K562 (cell line): ENCODE measurements around the gene QSOX2. TPM values are rescaled to one million over a fixed set of nuclear protein-coding genes. Genes with fewer than 3 reads are reported as not detected.

Experiments
- CEBPG ChIP-seq, 3 experiments: fragments of 200-800 bp in 1 of 3; sonication (Bioruptor generic) in 1 of 3; sonication (generic) in 1 of 3; formaldehyde crosslinking in 1 of 3; IDR thresholded peaks in 2 of 3; conservative IDR thresholded peaks in 1 of 3; 2 replicates each; pipeline versions ENCODE4 v1.6.1 to v1.8.0; 2016 to 2022; ENCODE audit warnings: missing compliant biosample characterization in 2 of 3, missing genetic modification characterization in 2 of 3, mild to moderate bottlenecking in 1 of 3, missing genetic modification reagents in 1 of 3
- EZH2 ChIP-seq: IDR thresholded peaks from 2 replicates; pipeline ENCODE4 v1.6.1; 2012; ENCODE audit warnings: low read depth, mild to moderate bottlenecking, inconsistent platforms, low read length, borderline replicate concordance
- GTF2A2 ChIP-seq: IDR thresholded peaks from 2 replicates; pipeline ENCODE4 v1.6.1; 2016; ENCODE audit warnings: mild to moderate bottlenecking, missing genetic modification characterization, missing compliant biosample characterization
- MAZ ChIP-seq, 2 experiments: fragments of 450-650 bp in 1 of 2; sonication (generic) in 1 of 2; formaldehyde crosslinking; IDR thresholded peaks in 1 of 2; conservative IDR thresholded peaks in 1 of 2; 2 replicates each; pipeline versions ENCODE4 v1.4.0 to v1.5.0; 2020; ENCODE audit warnings: mild to moderate bottlenecking in 1 of 2, missing genetic modification reagents in 1 of 2
- NRF1 ChIP-seq, 2 experiments: fragments of 450-650 bp; IDR thresholded peaks in 1 of 2; conservative IDR thresholded peaks in 1 of 2; 2 replicates each; pipeline ENCODE4 v1.6.1; 2014; ENCODE audit warnings: mild to moderate bottlenecking in 2 of 2
- RNF2 ChIP-seq: sonication (generic); IDR thresholded peaks from 2 replicates; pipeline ENCODE4 v1.6.1; 2016
- SAP30 ChIP-seq: fragments of 200-600 bp; sonication (generic); IDR thresholded peaks from 2 replicates; pipeline ENCODE4 v1.6.1; 2012; ENCODE audit warnings: borderline replicate concordance, low read depth, mild to moderate bottlenecking, moderate library complexity, low read length, control low read depth, inconsistent platforms; ENCODE audit not compliant: insufficient read depth, poor library complexity, severe bottlenecking
- ZNF133 ChIP-seq: fragments of 250-450 bp; sonication (Bioruptor Pico); IDR thresholded peaks from 2 replicates; pipeline ENCODE4 v1.4.0; 2020; ENCODE audit warnings: mild to moderate bottlenecking
- ZNF766 ChIP-seq: fragments of 200-800 bp; sonication (Bioruptor generic); conservative IDR thresholded peaks from 2 replicates; pipeline ENCODE4 v1.6.1; 2016; ENCODE audit warnings: missing genetic modification characterization, missing compliant biosample characterization
- polyA plus RNA-seq, 8 experiments: library from polyadenylated mRNA; depleted of rRNA in 4 of 8; stranded (reverse) in 5 of 8; unstranded in 3 of 8; fragments of >200 nt; fragmentation: Nextera tagmentation in 2 of 8; fragmentation: Illumina TruSeq in 1 of 8; extraction: Ambion mirVana in 2 of 8; extraction: Trizol in 1 of 8; gene quantifications; 2 replicates each; pipeline versions ENCODE4 v1.2.1 to v1.2.3, GENCODE V29; 2011 to 2014; ENCODE audit warnings: inconsistent platforms in 1 of 8, missing spikeins in 1 of 8
- total RNA-seq, 7 experiments: library from RNA; depleted of rRNA in 6 of 7; stranded (reverse); fragments of >200 nt in 6 of 7; fragmentation: Illumina TruSeq in 2 of 7; extraction: Trizol in 2 of 7; gene quantifications; 2 replicates each; pipeline versions ENCODE4 v1.2.1 to v1.2.3, GENCODE V29; 2011 to 2021; ENCODE audit warnings: low replicate concordance in 1 of 7
- TF ChIP-seq, protein P1 (sequence below): fragments of 250-450 bp; sonication (Bioruptor Pico); IDR thresholded peaks from 2 replicates; pipeline ENCODE4 v1.4.0; 2020
- TF ChIP-seq, protein P2 (sequence below): sonication (generic); formaldehyde crosslinking; IDR thresholded peaks from 2 replicates; pipeline ENCODE4 v1.8.1; 2023; ENCODE audit warnings: mild to moderate bottlenecking, missing genetic modification reagents
- TF ChIP-seq, protein P3 (sequence below): sonication (generic); formaldehyde crosslinking; IDR thresholded peaks from 2 replicates; pipeline ENCODE4 v1.8.1; 2022; ENCODE audit warnings: missing genetic modification reagents
- TF ChIP-seq, protein P4 (sequence below): fragments of 250-450 bp; sonication (Bioruptor Pico); IDR thresholded peaks from 2 replicates; pipeline ENCODE4 v1.4.0; 2020; ENCODE audit warnings: mild to moderate bottlenecking

Gene QSOX2
- total and polyA plus RNA-seq, 9 of the 15 experiments (the other 6 are each of a cell fraction or from before 2014, with no cell fraction given) = 0.51 to 23.7 (median 12.7) TPM

DNA sequence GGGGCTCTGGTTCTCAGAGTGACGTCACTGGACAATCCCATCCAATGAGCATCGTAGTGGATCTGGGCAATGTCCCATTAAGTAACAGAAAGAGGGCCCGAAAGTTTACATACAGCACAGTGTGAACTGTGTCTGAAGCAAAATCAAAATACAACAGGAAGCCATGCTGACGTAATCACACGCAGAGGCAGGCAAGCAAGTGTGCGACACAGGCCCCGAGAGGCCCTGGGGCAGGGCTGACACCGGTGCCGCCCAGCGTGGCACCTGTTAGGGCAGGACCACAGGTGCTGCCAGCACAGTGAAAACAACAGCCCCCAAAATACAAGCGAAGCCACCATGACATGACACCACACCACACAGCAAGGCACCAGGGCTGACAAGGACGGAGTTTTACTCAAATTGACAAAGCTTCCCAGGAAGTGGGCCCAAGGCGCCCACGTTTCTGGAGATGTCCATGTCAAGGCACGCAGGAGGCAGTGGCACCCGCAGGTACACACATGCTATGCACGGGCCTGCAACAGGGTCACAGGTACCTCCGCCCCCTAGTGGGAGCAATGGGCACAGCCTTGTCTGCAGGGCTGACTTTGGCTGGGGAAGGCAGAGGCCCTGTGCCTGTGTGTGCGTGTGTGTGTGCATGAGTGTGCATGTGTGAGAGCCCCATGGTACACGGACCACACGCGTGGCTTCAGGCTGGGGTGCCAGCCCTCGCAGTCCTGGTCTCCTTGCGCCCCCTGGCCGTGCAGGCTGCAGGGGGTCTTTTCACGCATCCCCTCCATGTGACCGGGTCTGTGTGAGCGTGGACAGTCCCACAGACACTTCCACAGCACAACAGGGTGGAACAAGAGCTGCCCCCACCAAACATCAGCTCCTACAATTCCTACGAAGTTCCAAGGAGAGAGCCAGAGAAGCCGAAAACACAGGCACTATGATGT, 19.6 kb downstream of the QSOX2 start (continued):
- TF ChIP-seq, protein P1, sequence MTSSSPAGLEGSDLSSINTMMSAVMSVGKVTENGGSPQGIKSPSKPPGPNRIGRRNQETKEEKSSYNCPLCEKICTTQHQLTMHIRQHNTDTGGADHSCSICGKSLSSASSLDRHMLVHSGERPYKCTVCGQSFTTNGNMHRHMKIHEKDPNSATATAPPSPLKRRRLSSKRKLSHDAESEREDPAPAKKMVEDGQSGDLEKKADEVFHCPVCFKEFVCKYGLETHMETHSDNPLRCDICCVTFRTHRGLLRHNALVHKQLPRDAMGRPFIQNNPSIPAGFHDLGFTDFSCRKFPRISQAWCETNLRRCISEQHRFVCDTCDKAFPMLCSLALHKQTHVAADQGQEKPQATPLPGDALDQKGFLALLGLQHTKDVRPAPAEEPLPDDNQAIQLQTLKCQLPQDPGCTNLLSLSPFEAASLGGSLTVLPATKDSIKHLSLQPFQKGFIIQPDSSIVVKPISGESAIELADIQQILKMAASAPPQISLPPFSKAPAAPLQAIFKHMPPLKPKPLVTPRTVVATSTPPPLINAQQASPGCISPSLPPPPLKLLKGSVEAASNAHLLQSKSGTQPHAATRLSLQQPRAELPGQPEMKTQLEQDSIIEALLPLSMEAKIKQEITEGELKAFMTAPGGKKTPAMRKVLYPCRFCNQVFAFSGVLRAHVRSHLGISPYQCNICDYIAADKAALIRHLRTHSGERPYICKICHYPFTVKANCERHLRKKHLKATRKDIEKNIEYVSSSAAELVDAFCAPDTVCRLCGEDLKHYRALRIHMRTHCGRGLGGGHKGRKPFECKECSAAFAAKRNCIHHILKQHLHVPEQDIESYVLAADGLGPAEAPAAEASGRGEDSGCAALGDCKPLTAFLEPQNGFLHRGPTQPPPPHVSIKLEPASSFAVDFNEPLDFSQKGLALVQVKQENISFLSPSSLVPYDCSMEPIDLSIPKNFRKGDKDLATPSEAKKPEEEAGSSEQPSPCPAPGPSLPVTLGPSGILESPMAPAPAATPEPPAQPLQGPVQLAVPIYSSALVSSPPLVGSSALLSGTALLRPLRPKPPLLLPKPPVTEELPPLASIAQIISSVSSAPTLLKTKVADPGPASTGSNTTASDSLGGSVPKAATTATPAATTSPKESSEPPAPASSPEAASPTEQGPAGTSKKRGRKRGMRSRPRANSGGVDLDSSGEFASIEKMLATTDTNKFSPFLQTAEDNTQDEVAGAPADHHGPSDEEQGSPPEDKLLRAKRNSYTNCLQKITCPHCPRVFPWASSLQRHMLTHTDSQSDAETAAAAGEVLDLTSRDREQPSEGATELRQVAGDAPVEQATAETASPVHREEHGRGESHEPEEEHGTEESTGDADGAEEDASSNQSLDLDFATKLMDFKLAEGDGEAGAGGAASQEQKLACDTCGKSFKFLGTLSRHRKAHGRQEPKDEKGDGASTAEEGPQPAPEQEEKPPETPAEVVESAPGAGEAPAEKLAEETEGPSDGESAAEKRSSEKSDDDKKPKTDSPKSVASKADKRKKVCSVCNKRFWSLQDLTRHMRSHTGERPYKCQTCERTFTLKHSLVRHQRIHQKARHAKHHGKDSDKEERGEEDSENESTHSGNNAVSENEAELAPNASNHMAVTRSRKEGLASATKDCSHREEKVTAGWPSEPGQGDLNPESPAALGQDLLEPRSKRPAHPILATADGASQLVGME = peak; percentile 86
- TF ChIP-seq EZH2 (no peak), ZNF133 (0 out of 2 replicates have a peak, but pooled peaks have one; percentile 37), ZNF766 (CRISPR knock-in tag) (0 out of 2 replicates have a peak, but pooled peaks have one; percentile 27), CEBPG (CRISPR knock-in tag; IDR thresholded peaks at IDR 0.05) (0 out of 2 replicates have a peak, but pooled peaks have one; percentile 16), CEBPG (tag; conservative IDR thresholded peaks at IDR 0.05 in 1 of 2, IDR thresholded peaks at IDR 0.05 in 1 of 2) (no peak), GTF2A2 (tag) (no peak), RNF2 (no peak), SAP30 (no peak), MAZ (CRISPR knock-in tag; conservative IDR thresholded peaks at IDR 0.05 in 1 of 2, IDR thresholded peaks at IDR 0.05 in 1 of 2) (peak; percentile 29 to 63; a peak in 2 of 4 replicates), NRF1 (conservative IDR thresholded peaks at IDR 0.05 in 1 of 2, IDR thresholded peaks at IDR 0.05 in 1 of 2) (0 out of 4 replicates have a peak, but pooled peaks of 1 of the 2 experiments have one; percentile 16)
- TF ChIP-seq, protein P2, sequence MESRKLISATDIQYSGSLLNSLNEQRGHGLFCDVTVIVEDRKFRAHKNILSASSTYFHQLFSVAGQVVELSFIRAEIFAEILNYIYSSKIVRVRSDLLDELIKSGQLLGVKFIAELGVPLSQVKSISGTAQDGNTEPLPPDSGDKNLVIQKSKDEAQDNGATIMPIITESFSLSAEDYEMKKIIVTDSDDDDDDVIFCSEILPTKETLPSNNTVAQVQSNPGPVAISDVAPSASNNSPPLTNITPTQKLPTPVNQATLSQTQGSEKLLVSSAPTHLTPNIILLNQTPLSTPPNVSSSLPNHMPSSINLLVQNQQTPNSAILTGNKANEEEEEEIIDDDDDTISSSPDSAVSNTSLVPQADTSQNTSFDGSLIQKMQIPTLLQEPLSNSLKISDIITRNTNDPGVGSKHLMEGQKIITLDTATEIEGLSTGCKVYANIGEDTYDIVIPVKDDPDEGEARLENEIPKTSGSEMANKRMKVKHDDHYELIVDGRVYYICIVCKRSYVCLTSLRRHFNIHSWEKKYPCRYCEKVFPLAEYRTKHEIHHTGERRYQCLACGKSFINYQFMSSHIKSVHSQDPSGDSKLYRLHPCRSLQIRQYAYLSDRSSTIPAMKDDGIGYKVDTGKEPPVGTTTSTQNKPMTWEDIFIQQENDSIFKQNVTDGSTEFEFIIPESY = no peak
- TF ChIP-seq, protein P3, sequence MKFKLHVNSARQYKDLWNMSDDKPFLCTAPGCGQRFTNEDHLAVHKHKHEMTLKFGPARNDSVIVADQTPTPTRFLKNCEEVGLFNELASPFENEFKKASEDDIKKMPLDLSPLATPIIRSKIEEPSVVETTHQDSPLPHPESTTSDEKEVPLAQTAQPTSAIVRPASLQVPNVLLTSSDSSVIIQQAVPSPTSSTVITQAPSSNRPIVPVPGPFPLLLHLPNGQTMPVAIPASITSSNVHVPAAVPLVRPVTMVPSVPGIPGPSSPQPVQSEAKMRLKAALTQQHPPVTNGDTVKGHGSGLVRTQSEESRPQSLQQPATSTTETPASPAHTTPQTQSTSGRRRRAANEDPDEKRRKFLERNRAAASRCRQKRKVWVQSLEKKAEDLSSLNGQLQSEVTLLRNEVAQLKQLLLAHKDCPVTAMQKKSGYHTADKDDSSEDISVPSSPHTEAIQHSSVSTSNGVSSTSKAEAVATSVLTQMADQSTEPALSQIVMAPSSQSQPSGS (CRISPR knock-in tag) = no peak
- TF ChIP-seq, protein P4, sequence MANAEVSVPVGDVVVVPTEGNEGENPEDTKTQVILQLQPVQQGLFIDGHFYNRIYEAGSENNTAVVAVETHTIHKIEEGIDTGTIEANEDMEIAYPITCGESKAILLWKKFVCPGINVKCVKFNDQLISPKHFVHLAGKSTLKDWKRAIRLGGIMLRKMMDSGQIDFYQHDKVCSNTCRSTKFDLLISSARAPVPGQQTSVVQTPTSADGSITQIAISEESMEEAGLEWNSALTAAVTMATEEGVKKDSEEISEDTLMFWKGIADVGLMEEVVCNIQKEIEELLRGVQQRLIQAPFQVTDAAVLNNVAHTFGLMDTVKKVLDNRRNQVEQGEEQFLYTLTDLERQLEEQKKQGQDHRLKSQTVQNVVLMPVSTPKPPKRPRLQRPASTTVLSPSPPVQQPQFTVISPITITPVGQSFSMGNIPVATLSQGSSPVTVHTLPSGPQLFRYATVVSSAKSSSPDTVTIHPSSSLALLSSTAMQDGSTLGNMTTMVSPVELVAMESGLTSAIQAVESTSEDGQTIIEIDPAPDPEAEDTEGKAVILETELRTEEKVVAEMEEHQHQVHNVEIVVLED (CRISPR knock-in tag) = 0 out of 2 replicates have a peak, but pooled peaks have one; percentile 17
